Measurements from ENCODE around the gene ST6GAL1.

GRCh38 chr3:186937017-186937875 is 6.9 kb downstream of the ST6GAL1 start:
- TF ChIP-seq CTCF (IDR thresholded peaks at IDR 0.05) (no peak), TCF7L2 (IDR thresholded peaks at IDR 0.05; ENCODE audit: low read depth, low read length) (no peak), POLR2AphosphoS5 (IDR thresholded peaks at IDR 0.05; ENCODE audit: low read depth, low read length) (no peak), REST (IDR thresholded peaks at IDR 0.05; ENCODE audit: insufficient read depth in 1 of 2, low read depth in 2 of 2, low read length in 1 of 2) (no peak), SIN3A (IDR thresholded peaks at IDR 0.05; ENCODE audit: borderline replicate concordance, insufficient read depth, low read depth, low read length) (no peak)
